HG02852 (cell line): ENCODE measurements around the gene CLTCL1.
"Not testable (repeated sequence)": the region's sequence is repeated elsewhere in the genome, so short reads cannot be mapped to it uniquely, and the experiment has no call there.

Source experiments
- ATAC-seq: cut with Tn5 transposase; IDR thresholded peaks from one replicate; pipeline ENCODE4 v1.9.1; 2021; ENCODE audit warnings: mild to moderate bottlenecking, moderate library complexity; ENCODE audit not compliant: unreplicated experiment

Gene CLTCL1

DNA sequence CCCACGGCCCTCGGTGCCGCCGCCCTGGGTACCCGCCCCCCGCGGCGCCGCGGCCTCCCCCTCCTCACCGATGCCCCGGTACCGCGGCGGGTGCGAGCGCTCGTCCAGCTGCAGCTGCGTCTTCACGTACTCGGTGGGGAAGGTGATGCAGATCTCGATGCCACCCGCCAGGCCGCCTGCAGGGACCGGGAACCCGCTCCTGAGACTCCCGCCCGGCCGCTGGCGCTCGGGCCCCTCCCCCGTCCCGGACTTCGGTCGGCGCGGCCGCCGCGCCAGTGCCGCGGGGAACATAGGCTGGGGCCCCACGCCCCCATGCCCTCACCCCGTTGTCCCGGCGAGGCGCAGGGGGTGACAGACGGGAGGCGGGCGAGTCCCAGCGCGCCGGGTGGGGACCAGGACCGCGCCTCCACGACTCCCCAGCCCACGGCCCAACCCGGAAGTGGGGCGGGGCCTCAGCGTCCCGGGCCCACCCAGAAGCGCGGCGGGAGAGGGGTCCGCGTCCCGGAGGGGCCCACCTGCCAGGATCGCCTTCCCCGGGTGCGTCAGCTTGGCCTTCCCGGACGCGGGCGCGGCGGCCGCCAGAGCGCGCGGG is 113.4 kb downstream of the CLTCL1 start:
- peak; percentile 43 for ATAC-seq

DNA sequence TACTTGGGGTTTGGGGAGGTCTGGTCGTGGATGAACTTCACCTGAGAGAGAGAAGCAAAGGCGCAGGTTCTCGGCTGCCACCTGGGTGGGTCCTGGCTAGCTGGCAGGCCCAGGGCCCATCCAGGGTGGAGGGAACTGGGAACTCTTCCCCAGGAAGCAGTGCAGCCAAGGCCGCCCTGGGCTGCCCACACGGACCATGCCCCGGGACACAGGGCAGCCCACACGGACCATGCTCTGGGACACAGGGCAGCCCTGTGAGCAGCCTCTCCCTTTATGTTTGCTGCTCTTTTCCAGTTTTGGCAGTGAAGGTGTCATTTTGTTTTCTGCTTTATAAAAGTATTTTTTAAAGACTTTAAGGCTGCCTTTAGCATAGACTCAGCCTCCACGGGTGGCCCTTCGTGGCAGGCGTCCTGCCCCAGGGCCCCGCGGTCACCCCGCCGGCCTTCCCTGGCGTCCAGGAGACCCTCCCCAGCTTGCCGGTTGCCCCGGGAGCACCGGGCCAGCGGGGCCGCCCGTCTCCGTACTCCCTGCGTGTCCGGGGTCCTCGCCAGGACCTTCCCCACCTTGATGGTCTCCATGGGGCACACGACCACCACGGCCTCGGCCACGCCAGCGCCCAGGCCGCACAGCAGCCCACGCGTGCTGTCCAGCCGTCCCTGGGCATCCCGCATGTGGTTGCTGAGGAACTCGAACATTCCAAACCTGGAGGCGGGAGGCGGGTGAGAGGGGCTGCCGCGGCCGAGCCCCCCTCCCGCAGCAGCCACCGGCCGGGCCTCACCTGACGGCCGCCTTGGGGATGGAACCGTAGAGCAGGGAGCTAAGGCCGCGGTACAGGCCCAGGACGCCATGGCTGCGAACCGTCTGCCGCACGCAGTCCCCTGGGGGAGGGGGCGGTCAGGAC is 114.1 kb downstream of the CLTCL1 start:
- ATAC-seq = no peak

DNA sequence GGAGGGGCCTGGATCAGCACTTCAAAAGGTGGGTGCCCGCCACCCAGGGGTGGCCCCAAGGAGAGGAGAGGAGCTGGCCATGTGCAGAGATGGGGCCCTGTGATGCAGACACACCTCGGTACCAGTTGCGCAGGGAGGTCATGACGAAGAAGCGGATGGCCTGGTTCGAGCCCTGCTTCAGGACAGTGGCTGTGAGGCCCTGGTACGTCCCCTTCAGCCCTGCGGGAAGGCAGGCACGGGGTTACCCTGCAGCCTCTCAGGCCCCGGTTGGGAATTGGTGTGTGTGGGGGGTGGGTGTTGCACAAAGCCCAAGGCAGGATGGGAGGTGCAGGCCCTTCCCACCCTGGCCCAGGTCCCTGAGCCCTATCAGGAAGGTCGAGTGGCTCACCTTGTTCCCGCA is 114.8 kb downstream of the CLTCL1 start:
- no peak for ATAC-seq

- no peak for ATAC-seq
Observed at GRCh38 chr22:19176175-19176643, 115.3 kb downstream of the CLTCL1 start.

GRCh38 chr22:19175602-19176174 is 115.8 kb downstream of the CLTCL1 start:
- ATAC-seq = no peak

DNA sequence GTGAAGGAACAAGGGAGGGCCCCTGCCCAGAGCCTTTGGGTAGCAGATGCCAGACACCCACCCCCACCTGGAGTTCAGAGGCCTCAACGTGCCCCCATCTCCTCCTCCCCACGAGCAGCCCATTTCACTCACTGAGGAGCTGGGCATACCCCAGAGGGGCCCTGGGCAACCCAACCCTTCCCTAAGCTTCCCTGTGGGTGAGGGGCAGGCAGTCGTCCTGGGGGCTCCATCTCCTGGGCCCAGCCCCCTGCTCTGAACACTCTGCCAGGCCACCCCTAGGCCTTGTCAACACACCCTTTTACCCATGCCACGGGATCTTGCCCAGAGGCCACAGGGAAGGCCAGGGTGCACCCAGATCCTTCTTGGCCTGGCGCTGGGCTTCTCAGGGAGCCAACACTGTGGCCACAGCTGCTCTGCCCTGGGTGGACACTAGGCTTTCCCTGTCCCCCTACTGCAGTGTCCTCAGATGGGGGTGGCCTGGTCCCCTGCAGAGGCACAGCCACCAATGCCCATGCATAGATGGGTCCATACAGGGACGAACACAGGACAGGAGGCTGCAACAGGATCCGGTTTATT is 116.4 kb downstream of the CLTCL1 start:
- no peak for ATAC-seq

- ATAC-seq = no peak
Observed at GRCh38 chr22:19174106-19175025, 117.2 kb downstream of the CLTCL1 start.

DNA sequence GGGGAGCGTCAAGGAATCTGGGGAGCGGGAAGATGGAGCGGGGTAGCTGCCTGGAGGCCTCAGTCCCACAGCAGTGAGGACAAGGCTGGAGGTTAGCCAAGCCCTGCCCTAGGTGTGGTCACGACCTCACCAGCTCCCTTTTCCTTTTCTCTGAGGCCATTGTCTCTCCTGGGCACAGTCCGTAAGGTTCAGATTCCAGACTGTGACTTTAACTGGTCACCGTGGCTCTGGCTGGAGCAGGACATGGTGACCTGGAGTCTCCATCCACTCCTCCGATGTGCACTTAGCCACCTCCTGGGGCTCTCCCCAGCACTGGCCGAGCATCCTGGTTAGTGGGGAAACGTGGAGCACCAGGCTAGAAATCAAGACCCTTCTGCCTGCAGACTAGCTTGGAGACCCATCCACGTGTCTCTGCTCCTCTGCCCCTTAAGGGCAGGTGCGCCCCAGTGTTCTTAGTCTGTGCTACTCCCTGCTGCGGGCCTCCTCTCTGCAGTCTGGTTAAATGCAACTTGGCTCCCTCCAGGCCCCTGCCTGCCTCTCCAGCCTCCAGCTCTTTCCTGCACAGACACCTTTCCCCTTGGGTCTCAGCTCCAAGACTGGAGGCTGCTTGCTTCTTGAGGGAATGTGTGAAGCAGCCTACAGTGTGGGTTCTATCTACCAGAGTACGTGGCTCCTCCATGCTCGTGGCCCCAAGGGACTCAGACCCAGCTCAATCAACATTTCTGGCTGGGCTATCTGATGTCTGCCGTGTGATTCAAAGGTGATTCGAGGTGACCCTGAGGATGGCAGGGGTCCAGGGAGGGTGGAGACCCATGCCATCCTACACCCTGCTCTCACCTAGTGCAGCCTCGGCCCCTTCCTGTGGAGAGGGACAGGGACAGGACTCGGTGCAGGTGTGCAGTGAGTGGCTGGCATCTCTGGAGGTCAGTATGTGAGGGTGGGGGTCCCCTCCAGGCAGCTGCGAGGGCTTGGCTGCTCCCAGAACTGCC is 118.2 kb downstream of the CLTCL1 start:
- no peak for ATAC-seq

- ATAC-seq = no peak
Observed at GRCh38 chr22:19172213-19173046, 119.1 kb downstream of the CLTCL1 start.

- no peak for ATAC-seq
Observed at GRCh38 chr22:19169947-19170318, 121.6 kb downstream of the CLTCL1 start.

GRCh38 chr22:19169002-19169946 is 122.2 kb downstream of the CLTCL1 start:
- no peak for ATAC-seq

GRCh38 chr22:19168088-19168890 is 123.2 kb downstream of the CLTCL1 start:
- no peak for ATAC-seq

DNA sequence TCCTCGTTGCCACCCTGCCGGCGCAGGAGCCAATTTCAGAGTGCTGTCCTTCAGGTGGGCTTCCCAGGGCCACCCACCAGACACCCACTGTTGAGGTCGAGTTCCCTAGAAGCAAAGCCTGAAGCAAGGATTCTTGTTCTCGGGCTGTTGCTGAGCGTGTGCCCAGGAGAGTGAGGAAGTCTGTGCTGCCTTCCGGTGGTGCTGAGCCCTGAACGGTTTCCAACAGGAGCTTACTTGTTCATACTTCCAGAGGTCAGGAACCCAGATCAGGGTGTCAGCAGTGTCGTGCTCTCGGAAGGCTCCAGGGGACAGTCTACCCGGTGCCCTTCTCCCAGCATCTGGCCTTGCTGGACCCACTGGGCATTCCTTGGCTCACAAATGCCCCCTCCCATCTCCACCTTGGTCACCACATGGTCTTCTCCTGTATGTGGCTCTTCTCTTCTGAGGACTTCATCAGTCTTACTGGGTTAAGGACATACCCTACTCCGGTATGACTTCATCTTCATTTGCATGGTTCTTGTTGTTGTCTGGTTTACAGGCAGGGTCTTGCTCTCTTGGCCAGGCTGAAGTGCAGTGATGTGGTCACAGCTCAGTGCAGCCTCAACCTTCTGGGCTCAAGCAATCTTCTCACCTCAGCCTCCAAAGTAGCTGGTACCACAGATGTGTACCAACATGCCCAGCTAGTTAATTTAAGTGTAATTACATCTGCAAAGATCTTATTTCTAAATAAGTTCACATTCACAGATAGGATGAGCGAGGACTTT is 124.2 kb downstream of the CLTCL1 start:
- ATAC-seq = no peak

DNA sequence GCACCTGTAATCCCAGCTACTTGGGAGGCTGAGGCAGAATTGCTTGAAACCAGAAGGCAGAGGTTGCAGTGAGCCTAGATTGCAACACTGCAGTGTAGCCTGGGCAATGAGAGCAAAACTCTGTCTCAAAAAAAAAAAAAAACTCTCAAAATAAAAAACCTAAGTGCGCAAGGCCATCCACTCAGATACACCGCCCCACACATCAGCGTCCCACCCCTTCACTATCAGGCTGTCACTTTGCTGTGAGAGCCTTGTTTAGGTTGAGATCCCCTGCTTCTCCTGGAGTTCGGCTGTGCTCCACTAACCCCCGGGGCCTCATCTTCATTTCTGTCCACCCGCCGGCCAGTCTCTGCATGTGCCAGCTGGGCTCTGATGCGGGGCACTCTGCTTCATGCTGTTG is 125.1 kb downstream of the CLTCL1 start:
- ATAC-seq = no peak

- no peak for ATAC-seq
Observed at GRCh38 chr22:19164425-19164824, 127.1 kb downstream of the CLTCL1 start.

DNA sequence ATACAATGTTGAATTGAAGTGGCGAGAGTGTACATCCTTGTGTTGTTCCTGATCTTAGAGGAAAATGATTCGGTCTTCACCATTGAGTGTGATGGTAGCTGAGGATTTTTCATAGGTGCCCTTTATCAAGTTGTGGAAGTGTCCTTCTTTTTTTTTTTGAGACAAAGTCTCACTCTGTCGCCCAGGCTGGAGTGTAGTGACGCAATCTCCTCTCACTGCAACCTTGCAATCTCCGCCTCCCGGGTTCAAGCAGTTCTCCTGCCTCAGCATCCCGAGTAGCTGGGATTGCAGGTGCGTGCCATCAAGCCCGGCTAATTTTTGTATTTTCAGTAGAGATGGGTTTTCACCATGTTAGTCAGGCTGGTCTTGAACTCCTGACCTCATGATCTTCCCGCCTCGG is 132.9 kb downstream of the CLTCL1 start:
- ATAC-seq = not testable (repeated sequence)
